Measurements from ENCODE around the gene CLEC10A. TPM values are rescaled to one million over a fixed set of nuclear protein-coding genes. Genes with fewer than 3 reads are reported as not detected.
A peak's percentile ranks its signal among the peaks of the same experiment; 100 is the strongest.

Gene CLEC10A
- polyA plus RNA-seq, 3 donors: 22.7 to 69.4 (median 61.9) TPM

GRCh38 chr17:7027335-7027734 lies 52.7 kb downstream of the CLEC10A start:
- peaks cover 0 to 3% of the 10 kb centered on the region in 2 donors for H3K9me3 ChIP-seq (replicated peaks in 1 of 2; ENCODE audit: control insufficient read depth in 1 of 2, insufficient read depth in 1 of 2, low read length in 2 of 2)
- 96% methylated on average over 10 of the region's 13 CpGs for WGBS (ENCODE audit: insufficient coverage)
- no peak overlapping the region for H3K4me2 ChIP-seq (replicated peaks; ENCODE audit: extremely low read depth, low read length, poor library complexity, severe bottlenecking)
- H3K4me1 ChIP-seq (ENCODE audit: control insufficient read depth in 1 of 2, insufficient read depth in 2 of 2, low read length in 2 of 2): peaks cover 20 to 29% of the 10 kb centered on the region in 2 donors
- no peaks in the 10 kb centered on the region for H4K20me1 ChIP-seq (ENCODE audit: insufficient read depth, low read length)
- Mint-ChIP-seq H3K9me3 (peaks cover 0 to 6% (median 0%) of the 10 kb centered on the region in 7 donors), H3K4me3 (no peak overlapping the region), H3K4me1 (peaks cover 32% of the 10 kb centered on the region), H3K36me3 (peaks cover 2% of the 10 kb centered on the region in 2 donors), H3K27ac (no peak overlapping the region), H3K27me3 (ENCODE audit: low read depth in 3 of 3) (peaks cover 13 to 19% (median 19%) of the 10 kb centered on the region in 3 donors)
- no peak for DNase-seq
- TF ChIP-seq, protein P1, sequence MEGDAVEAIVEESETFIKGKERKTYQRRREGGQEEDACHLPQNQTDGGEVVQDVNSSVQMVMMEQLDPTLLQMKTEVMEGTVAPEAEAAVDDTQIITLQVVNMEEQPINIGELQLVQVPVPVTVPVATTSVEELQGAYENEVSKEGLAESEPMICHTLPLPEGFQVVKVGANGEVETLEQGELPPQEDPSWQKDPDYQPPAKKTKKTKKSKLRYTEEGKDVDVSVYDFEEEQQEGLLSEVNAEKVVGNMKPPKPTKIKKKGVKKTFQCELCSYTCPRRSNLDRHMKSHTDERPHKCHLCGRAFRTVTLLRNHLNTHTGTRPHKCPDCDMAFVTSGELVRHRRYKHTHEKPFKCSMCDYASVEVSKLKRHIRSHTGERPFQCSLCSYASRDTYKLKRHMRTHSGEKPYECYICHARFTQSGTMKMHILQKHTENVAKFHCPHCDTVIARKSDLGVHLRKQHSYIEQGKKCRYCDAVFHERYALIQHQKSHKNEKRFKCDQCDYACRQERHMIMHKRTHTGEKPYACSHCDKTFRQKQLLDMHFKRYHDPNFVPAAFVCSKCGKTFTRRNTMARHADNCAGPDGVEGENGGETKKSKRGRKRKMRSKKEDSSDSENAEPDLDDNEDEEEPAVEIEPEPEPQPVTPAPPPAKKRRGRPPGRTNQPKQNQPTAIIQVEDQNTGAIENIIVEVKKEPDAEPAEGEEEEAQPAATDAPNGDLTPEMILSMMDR (IDR thresholded peaks at IDR 0.05): no peak
- H3K27me3 ChIP-seq (ENCODE audit: control insufficient read depth in 2 of 2, insufficient read depth in 2 of 2, low read length in 2 of 2): peaks cover 0 to 11% of the 10 kb centered on the region in 2 donors
- no peaks in the 10 kb centered on the region for H3K79me2 ChIP-seq (ENCODE audit: insufficient read depth, low read length)
- no peak overlapping the region for H3K9ac ChIP-seq (ENCODE audit: insufficient read depth, low read length, poor library complexity, severe bottlenecking)
- H2AFZ ChIP-seq (ENCODE audit: insufficient read depth, low read depth, low read length, poor library complexity, severe bottlenecking): no peak overlapping the region
- intact Hi-C loops (cut with micrococcal nuclease): no loop called here
- H3K4me3 ChIP-seq (replicated peaks in 1 of 3; ENCODE audit: low read depth in 2 of 3, low read length in 3 of 3): no peak overlapping the region
- H3K36me3 ChIP-seq (replicated peaks in 1 of 2; ENCODE audit: control insufficient read depth in 1 of 2, insufficient read depth in 2 of 2, low read length in 2 of 2): no peaks in the 10 kb centered on the region
- H3K27ac ChIP-seq (ENCODE audit: low read depth in 1 of 2, low read length in 2 of 2): no peak overlapping the region

- H3K4me1 Mint-ChIP-seq: peaks cover 40% of the 10 kb centered on the region
- DNase-seq: no peak
- H3K4me3 Mint-ChIP-seq: peak overlapping the region in 1 of 2 donors; percentile 37
- H3K27me3 Mint-ChIP-seq (ENCODE audit: low read depth in 3 of 3): peaks cover 20 to 24% (median 24%) of the 10 kb centered on the region in 3 donors
- H3K36me3 Mint-ChIP-seq: peaks cover 2% of the 10 kb centered on the region in 2 donors
- Histone ChIP-seq H4K20me1 (ENCODE audit: insufficient read depth, low read length) (no peaks in the 10 kb centered on the region), H3K4me2 (replicated peaks; ENCODE audit: extremely low read depth, low read length, poor library complexity, severe bottlenecking) (no peak overlapping the region), H3K4me3 (replicated peaks in 1 of 3; ENCODE audit: low read depth in 2 of 3, low read length in 3 of 3) (no peak overlapping the region), H3K36me3 (replicated peaks in 1 of 2; ENCODE audit: control insufficient read depth in 1 of 2, insufficient read depth in 2 of 2, low read length in 2 of 2) (no peaks in the 10 kb centered on the region), H3K9ac (ENCODE audit: insufficient read depth, low read length, poor library complexity, severe bottlenecking) (no peak overlapping the region), H2AFZ (ENCODE audit: insufficient read depth, low read depth, low read length, poor library complexity, severe bottlenecking) (no peak overlapping the region), H3K27ac (ENCODE audit: low read depth in 1 of 2, low read length in 2 of 2) (no peak overlapping the region), H3K27me3 (ENCODE audit: control insufficient read depth in 2 of 2, insufficient read depth in 2 of 2, low read length in 2 of 2) (peaks cover 0 to 16% of the 10 kb centered on the region in 2 donors), H3K9me3 (replicated peaks in 1 of 2; ENCODE audit: control insufficient read depth in 1 of 2, insufficient read depth in 1 of 2, low read length in 2 of 2) (peaks cover 0 to 3% of the 10 kb centered on the region in 2 donors), H3K79me2 (ENCODE audit: insufficient read depth, low read length) (no peaks in the 10 kb centered on the region), H3K4me1 (ENCODE audit: control insufficient read depth in 1 of 2, insufficient read depth in 2 of 2, low read length in 2 of 2) (peaks cover 28 to 37% of the 10 kb centered on the region in 2 donors)
- no peak overlapping the region for H3K27ac Mint-ChIP-seq
- WGBS (ENCODE audit: insufficient coverage): 97% methylated on average over 25 of the region's 29 CpGs
- intact Hi-C loops (cut with micrococcal nuclease): no loop called here
- TF ChIP-seq, protein P1 (IDR thresholded peaks at IDR 0.05): no peak
- H3K9me3 Mint-ChIP-seq: peaks cover 0 to 6% (median 0%) of the 10 kb centered on the region in 7 donors
Measured at GRCh38 chr17:7026471-7027115, 53.5 kb downstream of the CLEC10A start.
